Stimulated activated CD8-positive, alpha-beta memory T cell treated with anti-CD3 and anti-CD28 coated beads, Interleukin-15, amount 100 ng/mL, for 24 hours (primary cell): ENCODE measurements around the gene MRPL1.
"Not testable (repeated sequence)": the region's sequence is repeated elsewhere in the genome, so short reads cannot be mapped to it uniquely, and the experiment has no call there.

Source experiments
- DNase-seq: peaks from one replicate; pipeline ENCODE4 v3.0.0-alpha.2; 2020; ENCODE audit warnings: low read depth

Gene MRPL1

DNA sequence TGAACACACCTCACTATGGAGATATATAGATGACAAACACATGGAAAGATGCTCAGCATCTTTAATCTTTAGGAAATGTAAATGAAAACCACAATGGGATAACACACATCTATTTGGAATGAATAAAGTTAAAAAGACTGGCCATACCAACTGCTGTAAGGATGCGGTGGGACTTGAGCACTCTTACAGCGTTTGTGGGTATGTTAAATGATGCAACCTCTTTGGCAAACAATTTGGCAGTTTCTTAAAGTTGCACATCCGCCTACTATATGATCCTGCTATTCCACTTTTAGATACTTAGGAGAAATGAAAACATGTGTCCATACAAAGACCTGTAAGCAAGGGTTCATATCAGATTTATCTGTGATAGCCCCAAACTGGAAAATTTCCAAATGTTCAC lies 50.7 kb downstream of the MRPL1 start:
- DNase-seq = no peak

DNA sequence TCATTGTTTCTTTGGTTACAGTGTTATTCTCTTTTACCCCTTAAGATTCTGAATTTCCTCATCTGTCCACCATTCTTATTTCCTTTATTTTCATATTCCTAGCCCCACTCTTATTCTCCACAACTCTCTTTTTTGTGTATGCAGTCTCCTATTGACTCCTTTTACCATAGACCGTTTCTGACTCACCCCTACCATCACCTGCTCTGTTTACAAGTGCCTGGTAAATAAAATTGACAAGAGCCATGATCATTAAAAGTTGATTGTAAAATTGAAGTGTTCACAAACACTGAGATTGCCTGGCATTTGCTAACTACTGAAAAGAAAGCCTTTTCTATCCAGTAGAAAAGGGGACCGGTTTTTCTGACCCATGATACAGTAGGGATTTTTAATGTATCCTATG lies 54.4 kb downstream of the MRPL1 start:
- no peak for DNase-seq

- DNase-seq = no peak
Observed at GRCh38 chr4:77917601-77918000, 55.0 kb downstream of the MRPL1 start.

- DNase-seq = no peak
Observed at GRCh38 chr4:77920371-77920770, 57.7 kb downstream of the MRPL1 start.

DNA sequence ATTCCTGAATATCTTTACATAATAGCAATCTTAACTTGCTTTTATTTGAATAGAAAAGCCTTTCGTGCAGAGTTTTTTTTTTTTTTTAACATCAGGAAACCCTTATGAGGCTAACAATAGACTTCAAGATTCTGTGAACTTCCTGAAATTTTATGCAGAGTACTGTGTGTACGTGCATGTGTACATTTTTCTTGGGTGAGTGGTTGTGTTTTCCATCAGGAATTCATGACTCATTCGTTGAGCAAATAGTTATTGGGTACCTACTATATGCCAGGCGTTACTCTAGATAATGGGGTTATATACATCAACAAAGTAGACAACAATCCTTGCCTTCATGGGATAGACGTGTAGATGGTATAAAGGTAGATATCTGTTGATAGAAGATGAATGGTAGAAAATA lies 59.1 kb downstream of the MRPL1 start:
- no peak for DNase-seq

GRCh38 chr4:77922158-77923094 lies 59.8 kb downstream of the MRPL1 start:
- DNase-seq = no peak

DNA sequence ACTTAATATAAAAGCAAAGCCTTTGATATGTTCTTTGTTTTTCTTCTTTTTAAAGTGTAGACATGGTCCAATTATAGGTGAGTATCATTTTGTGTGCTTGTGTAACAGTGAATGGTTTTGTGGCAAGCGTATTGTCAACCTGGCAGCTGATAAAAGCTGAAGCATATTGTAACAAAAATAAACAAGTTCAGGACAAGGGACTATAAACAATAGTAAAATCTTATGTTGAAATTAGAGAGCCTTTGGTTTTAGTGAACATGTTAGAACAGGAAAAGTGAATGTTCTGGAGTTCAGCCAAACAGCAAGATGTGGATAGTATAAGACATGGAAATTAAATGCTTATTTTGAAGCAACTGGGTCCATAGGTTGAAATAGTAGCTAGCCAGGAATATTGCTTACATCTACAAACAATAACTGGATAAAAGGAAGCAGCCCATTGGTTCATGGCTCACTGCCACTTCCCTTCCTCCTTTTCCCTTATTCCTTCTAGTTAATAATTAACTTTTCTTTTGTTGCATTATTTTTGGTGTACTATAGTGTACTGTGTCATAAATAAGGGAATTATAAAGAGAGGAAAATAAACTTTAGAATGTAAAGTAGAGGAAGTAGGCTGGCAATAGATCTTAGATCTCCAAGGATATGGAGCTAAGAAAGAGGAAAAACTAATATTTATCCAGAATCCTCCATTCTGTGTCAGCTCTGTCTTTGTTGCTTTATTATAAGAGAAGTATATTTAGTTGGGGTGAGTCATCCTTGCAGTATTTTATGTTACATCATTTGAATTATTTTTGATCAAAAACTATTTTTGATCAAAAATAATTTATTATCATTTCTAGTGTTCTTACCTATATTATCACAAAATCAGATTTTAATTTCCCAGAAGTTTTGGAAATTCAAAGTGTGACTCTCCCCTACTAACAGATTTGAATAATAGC lies 65.6 kb downstream of the MRPL1 start:
- DNase-seq = no peak

- DNase-seq = no peak
Observed at GRCh38 chr4:77930154-77930639, 67.6 kb downstream of the MRPL1 start.

DNA sequence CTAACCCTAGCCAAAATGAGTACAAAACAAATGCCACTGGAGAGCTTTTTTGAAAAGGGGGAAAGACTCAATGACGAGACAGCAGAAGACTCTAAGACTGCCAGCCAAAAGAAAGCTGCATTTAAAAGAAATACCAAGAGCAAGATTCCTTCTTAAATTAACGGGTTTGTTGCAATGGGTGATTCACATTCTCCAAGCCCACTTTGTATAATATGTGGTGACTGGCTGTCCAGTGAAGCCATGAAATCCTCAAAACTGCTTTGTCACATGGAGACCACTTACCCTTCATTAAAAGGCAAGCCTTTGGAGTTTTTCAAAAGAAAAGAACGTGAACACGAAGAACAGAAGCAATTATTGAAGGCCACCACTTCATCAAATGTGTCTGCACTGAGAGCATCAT lies 68.2 kb downstream of the MRPL1 start:
- DNase-seq = no peak

DNA sequence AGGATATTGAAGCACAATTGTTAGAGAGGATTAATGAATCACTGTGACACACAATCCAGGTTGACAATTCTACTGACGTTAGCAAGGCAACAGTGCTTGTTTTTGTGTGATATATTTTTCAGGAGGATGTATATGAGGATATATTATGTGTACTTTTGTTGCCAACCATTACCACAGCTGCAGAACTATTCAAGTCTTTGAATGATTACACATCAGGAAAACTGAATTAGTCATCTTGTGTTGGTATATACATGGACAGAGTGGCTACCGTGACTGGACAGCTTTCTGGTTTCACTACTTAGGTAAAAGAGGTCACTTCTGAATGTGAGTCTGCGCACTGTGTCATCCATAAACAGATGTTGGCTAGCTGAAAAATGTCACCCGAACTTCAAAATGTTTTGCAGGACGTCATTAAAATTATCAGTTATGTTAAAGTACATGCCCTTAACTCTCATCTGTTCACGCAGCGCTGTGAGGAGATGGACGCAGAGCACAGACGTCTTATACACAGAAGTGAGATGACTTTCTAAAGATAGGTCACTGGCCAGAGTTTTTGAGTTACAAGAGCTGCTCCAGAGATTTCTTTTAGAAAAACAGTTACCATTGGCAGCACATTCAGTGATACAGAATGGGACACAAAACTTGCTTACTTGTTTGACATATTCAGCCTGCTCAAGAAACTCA lies 69.0 kb downstream of the MRPL1 start:
- no peak for DNase-seq

GRCh38 chr4:77938560-77938959 lies 75.9 kb downstream of the MRPL1 start:
- DNase-seq = no peak

DNA sequence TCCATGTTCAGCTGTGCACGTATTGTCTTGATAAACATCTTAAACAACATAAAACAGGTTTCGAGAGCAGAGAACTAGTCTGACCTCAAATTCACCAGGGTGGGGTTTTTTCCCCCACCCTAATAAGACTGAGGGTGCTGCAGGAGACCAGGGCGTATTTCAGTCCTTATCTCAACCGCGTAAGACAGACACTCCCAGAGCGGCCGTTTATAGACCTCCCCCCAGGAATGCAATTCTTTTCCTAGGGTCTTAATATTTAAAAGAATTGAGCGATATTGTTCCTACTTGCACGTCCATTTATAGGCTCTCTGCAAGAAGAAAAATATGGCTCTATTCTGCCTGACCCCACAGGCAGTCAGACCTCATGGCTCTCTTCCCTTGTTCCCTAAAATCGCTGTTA lies 83.3 kb downstream of the MRPL1 start:
- DNase-seq = not testable (repeated sequence)

GRCh38 chr4:77950203-77950602 lies 87.6 kb downstream of the MRPL1 start:
- no peak for DNase-seq

DNA sequence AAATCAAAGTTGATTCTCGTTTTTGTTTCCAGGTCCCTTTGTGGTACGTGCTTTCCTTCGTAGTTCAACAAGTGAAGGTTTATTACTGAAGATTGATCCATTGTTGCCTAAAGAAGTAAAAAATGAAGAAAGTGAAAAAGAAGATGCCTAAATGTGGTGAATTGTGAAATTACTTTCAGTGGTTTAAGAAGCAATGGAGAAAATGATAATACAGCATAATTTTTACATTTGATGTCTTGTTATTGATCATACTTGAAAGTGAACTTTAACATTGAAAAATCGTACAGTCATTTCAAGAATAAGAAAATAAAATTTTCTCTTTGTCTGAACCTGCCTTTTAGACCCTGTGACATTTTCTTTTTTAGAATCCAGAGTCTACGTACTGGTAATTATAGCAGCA lies 89.8 kb downstream of the MRPL1 start:
- no peak for DNase-seq

DNA sequence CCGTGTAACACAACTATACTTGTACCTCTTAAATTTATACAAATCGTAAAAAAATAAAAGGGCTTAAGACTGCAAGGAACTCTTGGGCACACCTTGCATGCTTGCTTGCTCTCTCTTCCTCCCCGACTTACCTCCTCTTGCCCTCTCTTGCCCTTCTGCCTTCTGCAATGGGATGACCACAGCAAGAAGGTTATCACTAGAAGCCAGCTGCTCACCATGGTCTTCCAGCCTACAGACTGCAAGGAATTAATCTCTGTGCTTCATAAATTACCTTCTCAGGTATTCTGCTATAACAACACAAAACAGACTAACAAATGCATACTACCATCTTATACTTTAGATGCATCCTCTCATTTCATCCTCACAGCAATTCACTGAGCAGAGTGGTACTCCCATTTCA lies 92.1 kb downstream of the MRPL1 start:
- no peak for DNase-seq

DNA sequence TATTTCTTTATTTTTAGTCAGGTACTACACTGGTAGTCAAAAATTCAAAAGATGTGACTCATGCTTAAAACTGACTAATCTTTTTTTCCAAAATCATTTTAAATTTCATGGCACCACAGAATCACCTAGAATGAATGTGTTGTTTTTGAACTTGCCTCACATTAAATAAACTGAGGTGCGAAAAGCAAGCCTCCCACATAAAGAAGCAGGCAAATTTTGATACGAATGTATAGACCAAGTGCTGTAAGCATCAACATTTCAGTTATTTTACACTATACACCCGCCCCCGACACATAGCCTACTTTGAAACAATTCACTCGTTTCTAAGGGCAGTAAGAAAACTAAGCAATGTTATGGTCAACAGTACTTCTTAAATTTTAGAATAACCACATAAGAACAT lies 94.3 kb downstream of the MRPL1 start:
- DNase-seq = no peak

GRCh38 chr4:77958897-77959296 lies 96.3 kb downstream of the MRPL1 start:
- no peak for DNase-seq

GRCh38 chr4:77959566-77960338 lies 97.1 kb downstream of the MRPL1 start:
- DNase-seq = no peak

- DNase-seq = no peak
Observed at GRCh38 chr4:77960367-77960766, 97.7 kb downstream of the MRPL1 start.

- no peak for DNase-seq
Observed at GRCh38 chr4:77963004-77963403, 100.4 kb downstream of the MRPL1 start.

DNA sequence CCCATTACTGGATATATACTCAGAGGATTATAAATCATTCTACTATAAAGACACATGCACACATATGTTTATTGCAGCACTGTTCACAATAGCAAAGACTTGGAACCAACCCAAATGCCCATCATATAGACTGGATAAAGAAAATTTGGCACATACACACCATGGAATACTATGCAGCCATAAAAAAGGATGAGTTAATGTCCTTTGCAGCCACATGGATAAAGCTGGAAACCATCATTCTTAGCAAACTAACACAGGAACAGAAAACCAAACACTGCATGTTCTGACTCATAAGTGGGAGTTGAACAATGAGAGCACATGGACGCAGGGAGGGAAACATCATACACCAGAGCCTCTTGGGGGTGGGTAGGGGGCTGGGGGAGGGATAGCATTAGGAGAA lies 111.0 kb downstream of the MRPL1 start:
- DNase-seq = not testable (repeated sequence)
